Testis (tissue), 3 donors: ENCODE data around the gene PRKCA. TPM values are rescaled to one million over a fixed set of nuclear protein-coding genes. Genes with fewer than 3 reads are reported as not detected.

ENCODE experiments used
- DNase-seq: peaks from one replicate; pipeline ENCODE4 v3.0.0-alpha.2; 2019
- H3K27ac ChIP-seq, 2 donors: fragments of 200-600 bp; sonication (generic); one replicate each; pipeline ENCODE4 v1.5.1; 2019
- H3K27me3 ChIP-seq: fragments of 200-600 bp; sonication (generic); one replicate; pipeline ENCODE4 v1.5.1; 2019
- H3K36me3 ChIP-seq: fragments of 200-600 bp; sonication (generic); one replicate; pipeline ENCODE4 v1.5.1; 2017; ENCODE audit warnings: low read depth; ENCODE audit errors: missing control alignments
- H3K4me1 ChIP-seq: fragments of 200-600 bp; sonication (generic); one replicate; pipeline ENCODE4 v1.5.1; 2019
- H3K4me3 ChIP-seq, 2 donors: fragments of 200-600 bp; sonication (generic); one replicate each; pipeline ENCODE4 v1.5.1; 2017 to 2019
- H3K9me3 ChIP-seq: fragments of 200-600 bp; sonication (generic); one replicate; pipeline ENCODE4 v1.5.1; 2017
- POLR2A ChIP-seq: fragments of 450-650 bp; IDR thresholded peaks from one replicate; pipeline ENCODE4 v1.6.1; 2017; ENCODE audit warnings: antibody characterized with exemption, mild to moderate bottlenecking, moderate library complexity
- WGBS, 2 donors: methylation state at CpG; one replicate each; pipeline ENCODE4 v1.1.5; 2018; 5-methylcytosine and 5-hydroxymethylcytosine counted together
- intact Hi-C: fragments of 100-400 bp; cut with DNase I; formaldehyde crosslinking; loops from one replicate; pipeline ENCODE4 v1.15.1; 2023; ENCODE audit warnings: low total_unique reads
- polyA plus RNA-seq: library from polyadenylated mRNA; stranded (reverse); fragments of 350-450 nt; fragmentation: Illumina TruSeq; extraction: RNeasy Lipid Tissue Mini Kit (QIAGEN cat#74804); gene quantifications from one replicate; pipeline ENCODE4 v1.2.3, GENCODE V29; 2014; ENCODE audit warnings: low read depth, low replicate concordance; ENCODE audit not compliant: insufficient read depth
- total RNA-seq, 2 donors: library from RNA; depleted of rRNA; stranded (reverse); fragments of >200 nt; gene quantifications; one replicate each; pipeline ENCODE4 v1.2.3, GENCODE V29; 2016
- TF ChIP-seq, protein P1 (sequence below), 3 experiments: fragments of 450-650 bp in 2 of 3; fragments of 200-600 bp in 1 of 3; sonication (generic) in 1 of 3; IDR thresholded peaks; one replicate each; pipeline ENCODE4 v1.5.1; 2016 to 2019; ENCODE audit warnings: antibody characterized with exemption in 3 of 3, mild to moderate bottlenecking in 2 of 3, moderate library complexity in 1 of 3

The PRKCA gene
- total and polyA plus RNA-seq, 3 donors from 2014 or later, result 6.8 to 22.9 (median 15.4) TPM

DNA sequence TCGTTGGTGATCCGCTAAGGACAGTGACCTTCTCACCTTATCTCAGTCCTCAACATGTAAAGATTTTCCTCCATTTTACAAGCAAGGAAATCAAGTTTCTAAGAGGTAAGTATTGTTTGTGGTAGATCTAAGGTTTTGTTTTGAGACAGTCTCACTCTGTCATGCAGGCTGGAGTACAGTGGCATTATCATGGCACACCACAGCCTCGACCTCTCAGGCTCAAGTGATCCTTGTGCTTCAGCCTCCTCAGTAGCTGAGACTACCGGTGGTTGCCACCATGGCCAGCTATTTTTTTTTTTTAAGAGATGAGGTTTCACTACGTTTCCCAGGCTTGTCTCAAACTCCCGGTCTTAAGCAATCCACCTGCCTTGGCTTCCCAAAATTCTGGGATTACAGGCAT, 34.9 kb downstream of the PRKCA start:
- intact Hi-C loops, result no loop called here
- Histone ChIP-seq H3K27ac (no peak overlapping the region), H3K9me3 (no peaks in the 10 kb centered on the region), H3K4me3 (no peak overlapping the region), H3K27me3 (no peaks in the 10 kb centered on the region), H3K4me1 (peaks cover 23% of the 10 kb centered on the region), H3K36me3 (no peaks in the 10 kb centered on the region)
- DNase-seq, result no peak
- no peak for TF ChIP-seq POLR2A
- TF ChIP-seq, protein P1, sequence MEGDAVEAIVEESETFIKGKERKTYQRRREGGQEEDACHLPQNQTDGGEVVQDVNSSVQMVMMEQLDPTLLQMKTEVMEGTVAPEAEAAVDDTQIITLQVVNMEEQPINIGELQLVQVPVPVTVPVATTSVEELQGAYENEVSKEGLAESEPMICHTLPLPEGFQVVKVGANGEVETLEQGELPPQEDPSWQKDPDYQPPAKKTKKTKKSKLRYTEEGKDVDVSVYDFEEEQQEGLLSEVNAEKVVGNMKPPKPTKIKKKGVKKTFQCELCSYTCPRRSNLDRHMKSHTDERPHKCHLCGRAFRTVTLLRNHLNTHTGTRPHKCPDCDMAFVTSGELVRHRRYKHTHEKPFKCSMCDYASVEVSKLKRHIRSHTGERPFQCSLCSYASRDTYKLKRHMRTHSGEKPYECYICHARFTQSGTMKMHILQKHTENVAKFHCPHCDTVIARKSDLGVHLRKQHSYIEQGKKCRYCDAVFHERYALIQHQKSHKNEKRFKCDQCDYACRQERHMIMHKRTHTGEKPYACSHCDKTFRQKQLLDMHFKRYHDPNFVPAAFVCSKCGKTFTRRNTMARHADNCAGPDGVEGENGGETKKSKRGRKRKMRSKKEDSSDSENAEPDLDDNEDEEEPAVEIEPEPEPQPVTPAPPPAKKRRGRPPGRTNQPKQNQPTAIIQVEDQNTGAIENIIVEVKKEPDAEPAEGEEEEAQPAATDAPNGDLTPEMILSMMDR (IDR thresholded peaks at IDR 0.05), result no peak
- 87 to 91% methylated on average over 6 of the region's 6 CpGs for WGBS, 2 donors

DNA sequence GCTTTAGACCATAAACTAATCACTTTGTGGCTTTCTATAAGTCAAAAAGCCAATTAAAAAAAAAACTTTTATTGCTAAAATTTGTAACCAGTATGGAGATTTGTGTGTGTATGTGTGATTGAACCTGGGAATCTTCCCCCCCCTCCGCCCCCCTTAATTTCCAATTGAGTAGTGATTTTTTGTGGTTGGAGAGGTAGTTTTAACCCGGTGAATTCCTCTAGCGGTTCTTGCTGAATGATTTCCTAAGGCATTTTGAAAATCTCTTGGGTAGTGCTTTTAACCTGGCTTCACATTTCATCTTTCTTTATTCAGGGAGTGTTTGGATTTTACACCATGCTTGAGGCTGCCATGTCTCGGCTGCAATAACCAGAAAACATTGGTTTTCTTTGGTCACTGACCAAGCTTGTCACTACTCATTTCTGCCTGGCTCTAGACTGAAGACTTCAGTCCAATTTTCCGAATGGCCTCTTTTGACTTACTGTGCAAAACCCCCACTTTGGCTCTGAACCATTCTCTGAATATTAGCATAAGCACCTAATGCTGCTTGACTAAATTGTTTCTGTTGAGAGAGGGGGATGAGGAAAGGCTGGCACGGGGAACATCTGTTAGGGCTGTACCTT, 35.6 kb downstream of the PRKCA start:
- Histone ChIP-seq H3K4me3 (no peak overlapping the region), H3K27me3 (no peaks in the 10 kb centered on the region), H3K4me1 (peaks cover 23% of the 10 kb centered on the region), H3K9me3 (no peaks in the 10 kb centered on the region), H3K27ac (no peak overlapping the region), H3K36me3 (no peaks in the 10 kb centered on the region)
- intact Hi-C loops, result no loop called here
- no peak for DNase-seq
- TF ChIP-seq, protein P1 (IDR thresholded peaks at IDR 0.05), result no peak
- no peak for TF ChIP-seq POLR2A
- 74 to 82% methylated on average over 6 of the region's 6 CpGs for WGBS, 2 donors

DNA sequence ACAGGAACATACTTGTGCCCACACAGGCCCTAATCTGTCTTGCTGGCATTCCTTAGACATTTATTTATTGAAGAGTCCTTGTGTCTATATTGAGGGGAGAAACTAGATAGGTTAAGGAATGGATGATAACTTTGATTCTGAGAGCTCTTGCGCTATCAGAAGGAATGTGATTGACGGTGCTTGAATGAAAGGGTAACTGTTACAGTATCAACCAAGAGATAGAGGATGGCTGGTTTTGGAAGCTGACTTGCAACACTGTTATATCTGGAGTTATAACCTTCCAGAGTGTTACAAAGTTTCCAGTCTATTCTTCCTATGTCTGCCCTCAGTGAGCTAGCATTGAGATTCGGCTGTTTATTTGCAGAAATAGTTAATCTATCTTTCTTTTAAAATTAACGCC, 36.5 kb downstream of the PRKCA start:
- no peaks in the 10 kb centered on the region for H3K9me3 ChIP-seq
- peak; percentile 47 for DNase-seq
- TF ChIP-seq POLR2A, result no peak
- TF ChIP-seq, protein P1 (IDR thresholded peaks at IDR 0.05), result no peak
- no peaks in the 10 kb centered on the region for H3K36me3 ChIP-seq
- intact Hi-C loops, result no loop called here
- no peak overlapping the region for H3K4me3 ChIP-seq
- WGBS, 2 donors, result 36 to 38% methylated on average over 4 of the region's 4 CpGs
- no peaks in the 10 kb centered on the region for H3K27me3 ChIP-seq
- peaks cover 23% of the 10 kb centered on the region for H3K4me1 ChIP-seq
- H3K27ac ChIP-seq, result no peak overlapping the region

DNA sequence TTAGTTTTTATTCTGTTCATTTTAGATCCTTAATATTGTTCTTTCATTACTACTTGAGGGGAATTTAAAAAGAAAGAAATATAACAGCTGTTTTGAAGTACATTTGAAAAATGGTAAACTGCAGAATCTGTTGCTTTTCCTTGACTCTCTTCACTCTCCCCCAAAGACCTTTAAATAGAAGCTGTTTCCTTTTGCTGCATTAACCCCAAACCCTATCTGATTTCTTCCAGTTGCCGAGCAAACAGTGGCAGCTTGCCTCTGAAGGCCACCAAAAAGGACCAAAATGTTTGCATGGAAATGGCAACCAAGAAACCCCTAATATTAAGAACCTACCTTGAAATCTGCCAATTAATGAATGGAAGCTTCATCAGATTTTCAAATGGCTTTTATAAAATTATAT, 37.1 kb downstream of the PRKCA start:
- H3K27ac ChIP-seq, result no peak overlapping the region
- 24 to 47% methylated on average over 1 of the region's 1 CpG for WGBS, 2 donors
- H3K27me3 ChIP-seq, result no peaks in the 10 kb centered on the region
- H3K4me1 ChIP-seq, result peaks cover 23% of the 10 kb centered on the region
- TF ChIP-seq, protein P1 (IDR thresholded peaks at IDR 0.05), result no peak
- TF ChIP-seq POLR2A, result no peak
- DNase-seq, result no peak
- intact Hi-C loops, result no loop called here
- no peak overlapping the region for H3K4me3 ChIP-seq
- no peaks in the 10 kb centered on the region for H3K9me3 ChIP-seq
- H3K36me3 ChIP-seq, result no peaks in the 10 kb centered on the region

DNA sequence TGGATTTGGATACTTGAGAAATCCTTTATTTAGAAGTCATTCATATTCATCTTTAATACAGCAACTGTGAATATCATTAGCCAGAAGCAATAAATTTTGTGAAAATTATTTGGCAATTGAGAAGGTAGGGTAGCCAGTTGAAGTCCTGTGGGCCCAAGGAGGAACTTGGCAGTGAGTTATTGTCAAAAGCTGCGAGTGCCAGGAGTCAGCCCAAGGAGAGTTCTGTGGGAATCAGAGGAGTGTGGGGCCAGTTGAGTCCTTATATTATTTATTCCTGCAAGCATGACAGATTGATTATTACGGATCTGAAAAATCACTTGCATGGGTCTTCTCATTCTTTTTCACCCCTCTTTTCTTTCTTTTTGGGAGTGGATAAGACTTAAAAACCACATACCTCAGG, 38.3 kb downstream of the PRKCA start:
- TF ChIP-seq POLR2A, result no peak
- TF ChIP-seq, protein P1 (IDR thresholded peaks at IDR 0.05), result no peak
- 82 to 85% methylated on average over 2 of the region's 2 CpGs for WGBS, 2 donors
- Histone ChIP-seq H3K36me3 (no peaks in the 10 kb centered on the region), H3K27me3 (no peaks in the 10 kb centered on the region), H3K27ac (no peak overlapping the region), H3K9me3 (no peaks in the 10 kb centered on the region), H3K4me3 (no peak overlapping the region), H3K4me1 (peaks cover 23% of the 10 kb centered on the region)
- intact Hi-C loops, result no loop called here
- DNase-seq, result no peak
